Neuronal stem cell (in vitro differentiated cells): ENCODE measurements around the gene SUV39H2.
"Not testable (repeated sequence)": the region's sequence is repeated elsewhere in the genome, so short reads cannot be mapped to it uniquely, and the experiment has no call there.

ENCODE experiments used
- DNase-seq: peaks from one replicate; pipeline ENCODE4 v3.0.0-alpha.2; 2013; ENCODE audit warnings: low spot score
- H2AFZ ChIP-seq: one replicate; pipeline ENCODE4 v1.6.1; 2013; ENCODE audit warnings: mild to moderate bottlenecking, low read length, inconsistent platforms
- H2AK5ac ChIP-seq: 2 replicates; pipeline ENCODE4 v1.6.1; 2013; ENCODE audit warnings: low read depth, mild to moderate bottlenecking, inconsistent platforms, low read length, moderate library complexity, mixed read lengths
- H2BK120ac ChIP-seq: 2 replicates; pipeline ENCODE4 v1.6.1; 2013; ENCODE audit warnings: low read depth, mild to moderate bottlenecking, inconsistent platforms, low read length, moderate library complexity, mixed read lengths
- H2BK12ac ChIP-seq: one replicate; pipeline ENCODE4 v1.6.1; 2013; ENCODE audit warnings: low read length, inconsistent platforms
- H2BK15ac ChIP-seq: 2 replicates; pipeline ENCODE4 v1.6.1; 2013; ENCODE audit warnings: mild to moderate bottlenecking, low read length, inconsistent platforms, mixed read lengths
- H2BK5ac ChIP-seq: one replicate; pipeline ENCODE4 v1.6.1; 2013; ENCODE audit warnings: inconsistent platforms, mild to moderate bottlenecking, low read length, moderate library complexity
- H3K14ac ChIP-seq: one replicate; pipeline ENCODE4 v1.6.1; 2013; ENCODE audit warnings: low read length, inconsistent platforms
- H3K18ac ChIP-seq: 2 replicates; pipeline ENCODE4 v1.6.1; 2013; ENCODE audit warnings: low read length, inconsistent platforms
- H3K23ac ChIP-seq: 2 replicates; pipeline ENCODE4 v1.6.1; 2013; ENCODE audit warnings: low read depth, mild to moderate bottlenecking, mixed read lengths, low read length, inconsistent platforms; ENCODE audit not compliant: poor library complexity
- H3K27ac ChIP-seq: replicated peaks from 3 replicates; pipeline ENCODE4 v1.5.1; 2013; ENCODE audit warnings: low read length, inconsistent platforms
- H3K27me3 ChIP-seq, 3 experiments: 2 replicates each; pipeline ENCODE4 v1.6.1; 2013; ENCODE audit warnings: low read length in 3 of 3, mild to moderate bottlenecking in 2 of 3, inconsistent platforms in 1 of 3, low read depth in 1 of 3, mixed read lengths in 1 of 3, moderate library complexity in 1 of 3; ENCODE audit not compliant: control insufficient read depth in 3 of 3, insufficient read depth in 3 of 3
- H3K36me3 ChIP-seq, 2 donors: replicated peaks in 1 of 2; 2 replicates each; pipeline ENCODE4 v1.6.1; 2013; ENCODE audit warnings: low read length in 2 of 2; ENCODE audit not compliant: control insufficient read depth in 2 of 2, insufficient read depth in 2 of 2
- H3K4ac ChIP-seq: 2 replicates; pipeline ENCODE4 v1.6.1; 2013; ENCODE audit warnings: inconsistent platforms, mild to moderate bottlenecking, low read length, moderate library complexity
- H3K4me1 ChIP-seq, 2 donors: 1 replicate in 1 of 2; 2 replicates in 1 of 2; pipeline ENCODE4 v1.6.1; 2013; ENCODE audit warnings: low read length in 2 of 2, low read depth in 1 of 2; ENCODE audit not compliant: control insufficient read depth in 2 of 2, insufficient read depth in 1 of 2
- H3K4me2 ChIP-seq: one replicate; pipeline ENCODE4 v1.6.1; 2013; ENCODE audit warnings: mild to moderate bottlenecking, low read length, inconsistent platforms; ENCODE audit not compliant: insufficient read depth, poor library complexity, severe bottlenecking
- H3K4me3 ChIP-seq, 2 donors: 2 replicates each; pipeline ENCODE4 v1.5.1; 2013; ENCODE audit warnings: low read length in 2 of 2, mild to moderate bottlenecking in 2 of 2, inconsistent platforms in 1 of 2, moderate library complexity in 1 of 2
- H3K79me1 ChIP-seq: one replicate; pipeline ENCODE4 v1.6.1; 2013; ENCODE audit warnings: low read depth, mild to moderate bottlenecking, inconsistent platforms, low read length, moderate library complexity
- H3K9ac ChIP-seq: one replicate; pipeline ENCODE4 v1.6.1; 2013; ENCODE audit warnings: mild to moderate bottlenecking, low read depth, low read length, inconsistent platforms; ENCODE audit not compliant: poor library complexity
- H3K9me3 ChIP-seq, 2 donors: replicated peaks in 1 of 2; 2 replicates each; pipeline versions ENCODE3 to v1.6.1; 2013; ENCODE audit warnings: low read length in 2 of 2, mild to moderate bottlenecking in 2 of 2, inconsistent platforms in 1 of 2, low read depth in 1 of 2, mixed read lengths in 1 of 2, moderate library complexity in 1 of 2; ENCODE audit not compliant: control insufficient read depth in 2 of 2, insufficient read depth in 1 of 2
- H4K8ac ChIP-seq: one replicate; pipeline ENCODE4 v1.6.1; 2013; ENCODE audit warnings: low read depth, mild to moderate bottlenecking, inconsistent platforms, low read length, moderate library complexity
- H4K91ac ChIP-seq: one replicate; pipeline ENCODE4 v1.6.1; 2013; ENCODE audit warnings: low read length, low read depth, mild to moderate bottlenecking, inconsistent platforms; ENCODE audit not compliant: poor library complexity
- WGBS, 2 donors: extraction: QIAGEN DNeasy Blood & Tissue Kit; methylation state at CpG; one replicate each; pipeline ENCODE4 v1.1.7; 2013; ENCODE audit warnings: missing lambda C conversion rate in 2 of 2, mixed read lengths in 1 of 2; ENCODE audit not compliant: insufficient read length in 2 of 2, insufficient replicate concordance in 1 of 2; ENCODE audit errors: extremely low coverage in 2 of 2; 5-methylcytosine and 5-hydroxymethylcytosine counted together

Gene SUV39H2

GRCh38 chr10:14859775-14860174, 18.9 kb upstream of the SUV39H2 start:
- Histone ChIP-seq H2BK120ac (no peak overlapping the region), H3K4me1 (no peaks in the 10 kb centered on the region), H3K4me2 (no peak overlapping the region), H3K9ac (no peak overlapping the region), H3K14ac (no peak overlapping the region), H2AFZ (no peak overlapping the region), H3K4ac (no peak overlapping the region), H3K23ac (no peak overlapping the region), H3K18ac (no peak overlapping the region), H2BK15ac (no peak overlapping the region), H3K9me3 (no peaks in the 10 kb centered on the region), H2BK12ac (no peak overlapping the region), H3K36me3 (peaks cover 5 to 74% of the 10 kb centered on the region in 2 donors), H4K8ac (no peak overlapping the region), H4K91ac (no peak overlapping the region), H2AK5ac (no peak overlapping the region), H3K79me1 (no peaks in the 10 kb centered on the region), H3K4me3 (no peak overlapping the region), H3K27ac (no peak overlapping the region), H2BK5ac (no peak overlapping the region), H3K27me3 (no peaks in the 10 kb centered on the region)
- DNase-seq, result no peak

GRCh38 chr10:14860791-14861190, 17.9 kb upstream of the SUV39H2 start:
- Histone ChIP-seq H3K79me1 (no peaks in the 10 kb centered on the region), H3K9me3 (no peaks in the 10 kb centered on the region), H2AFZ (no peak overlapping the region), H3K27me3 (no peaks in the 10 kb centered on the region), H4K91ac (no peak overlapping the region), H2BK5ac (no peak overlapping the region), H3K27ac (no peak overlapping the region), H3K4me1 (no peaks in the 10 kb centered on the region), H2BK120ac (no peak overlapping the region), H3K14ac (no peak overlapping the region), H3K23ac (no peak overlapping the region), H2AK5ac (no peak overlapping the region), H3K36me3 (peaks cover 5 to 65% of the 10 kb centered on the region in 2 donors), H2BK12ac (no peak overlapping the region), H3K4me2 (no peak overlapping the region), H3K9ac (no peak overlapping the region), H3K4me3 (no peak overlapping the region), H3K4ac (no peak overlapping the region), H3K18ac (no peak overlapping the region), H2BK15ac (no peak overlapping the region), H4K8ac (no peak overlapping the region)
- no CpG with 5 or more reads among the region's 1 CpG for WGBS, 2 donors
- DNase-seq, result no peak

GRCh38 chr10:14864466-14864865, 14.2 kb upstream of the SUV39H2 start:
- H3K27me3 ChIP-seq, H2BK15ac ChIP-seq, H3K27ac ChIP-seq, H3K4me3 ChIP-seq, H2AFZ ChIP-seq, H3K18ac ChIP-seq, H3K23ac ChIP-seq, DNase-seq, H3K9me3 ChIP-seq, H4K8ac ChIP-seq, H3K4me2 ChIP-seq, H3K4ac ChIP-seq, H2BK120ac ChIP-seq, H2AK5ac ChIP-seq, H4K91ac ChIP-seq, H3K14ac ChIP-seq, H2BK12ac ChIP-seq, H3K4me1 ChIP-seq, H3K79me1 ChIP-seq, H2BK5ac ChIP-seq, H3K9ac ChIP-seq: not testable (repeated sequence)
- H3K36me3 ChIP-seq, result peaks cover 6 to 66% of the 10 kb centered on the region in 2 donors
- WGBS, 2 donors, result no CpG with 5 or more reads among the region's 6 CpGs

GRCh38 chr10:14864871-14865270, 13.8 kb upstream of the SUV39H2 start:
- not testable (repeated sequence) for H3K4me2 ChIP-seq, H3K23ac ChIP-seq, H2AFZ ChIP-seq, H3K18ac ChIP-seq, DNase-seq, H3K9ac ChIP-seq, H2BK12ac ChIP-seq, H2AK5ac ChIP-seq, H3K4me1 ChIP-seq, H3K4me3 ChIP-seq, H2BK5ac ChIP-seq, H3K14ac ChIP-seq, H3K27me3 ChIP-seq, H3K79me1 ChIP-seq, H2BK15ac ChIP-seq, H2BK120ac ChIP-seq, H3K4ac ChIP-seq, H3K9me3 ChIP-seq, H4K91ac ChIP-seq, H3K27ac ChIP-seq, H4K8ac ChIP-seq
- WGBS, 2 donors, result no CpG with 5 or more reads among the region's 3 CpGs
- H3K36me3 ChIP-seq, result peaks cover 9 to 66% of the 10 kb centered on the region in 2 donors
